GM19193 (cell line): ENCODE data around the gene PRDM4.

Experiments
- POLR2A ChIP-seq: IDR thresholded peaks from 4 replicates; pipeline ENCODE4 v1.6.1; 2011; ENCODE audit not compliant: insufficient read depth, insufficient read length; ENCODE audit errors: extremely low read depth

Gene PRDM4

GRCh38 chr12:107736914-107737313, 24.0 kb downstream of the PRDM4 start:
- TF ChIP-seq POLR2A: no peak

GRCh38 chr12:107735763-107736162, 25.2 kb downstream of the PRDM4 start:
- TF ChIP-seq POLR2A: no peak

- TF ChIP-seq POLR2A: no peak
Observed at GRCh38 chr12:107734139-107734538, 26.8 kb downstream of the PRDM4 start.

DNA sequence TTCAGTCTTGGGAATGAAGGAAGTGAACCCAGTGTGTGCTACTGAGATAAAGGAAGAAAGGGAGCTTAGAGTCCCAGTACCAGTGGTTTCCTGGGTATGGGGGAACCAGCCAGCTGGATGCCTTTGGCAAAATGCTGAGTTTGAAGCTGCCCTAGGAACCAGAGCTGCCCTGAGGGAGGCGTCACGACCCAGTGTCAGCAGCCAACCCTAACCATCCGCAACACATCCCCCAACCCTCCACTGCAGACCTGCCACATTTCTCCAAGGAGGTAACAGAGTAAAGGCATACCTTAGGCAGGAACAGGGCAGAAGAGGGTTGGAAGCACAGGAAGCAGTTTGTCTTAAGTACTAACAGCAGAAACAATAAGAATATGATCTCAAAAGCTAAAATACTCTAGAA, 28.6 kb downstream of the PRDM4 start:
- TF ChIP-seq POLR2A: no peak

- TF ChIP-seq POLR2A: no peak
Observed at GRCh38 chr12:107731366-107731765, 29.6 kb downstream of the PRDM4 start.

GRCh38 chr12:107730618-107731341, 30.2 kb downstream of the PRDM4 start:
- TF ChIP-seq POLR2A: no peak

DNA sequence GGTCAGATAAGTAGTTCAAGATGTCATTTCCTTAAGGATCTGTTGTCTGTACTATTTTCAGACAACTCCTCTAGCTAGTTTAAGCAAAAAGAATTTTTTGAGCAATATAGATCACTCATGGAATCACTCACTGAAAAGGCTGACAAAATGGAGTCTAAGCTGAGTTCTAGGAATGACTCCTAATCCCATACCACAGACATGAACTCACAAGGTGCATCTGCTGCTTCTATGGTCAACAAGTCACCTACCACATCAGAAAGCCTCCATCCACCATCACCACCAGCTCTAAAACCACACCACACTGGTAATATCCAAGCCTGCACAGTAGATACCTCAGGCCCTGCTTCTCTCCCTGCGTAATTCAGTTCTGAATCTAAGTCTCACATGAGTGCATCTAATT, 42.3 kb downstream of the PRDM4 start:
- no peak for TF ChIP-seq POLR2A

GRCh38 chr12:107715780-107716179, 45.2 kb downstream of the PRDM4 start:
- TF ChIP-seq POLR2A: no peak

DNA sequence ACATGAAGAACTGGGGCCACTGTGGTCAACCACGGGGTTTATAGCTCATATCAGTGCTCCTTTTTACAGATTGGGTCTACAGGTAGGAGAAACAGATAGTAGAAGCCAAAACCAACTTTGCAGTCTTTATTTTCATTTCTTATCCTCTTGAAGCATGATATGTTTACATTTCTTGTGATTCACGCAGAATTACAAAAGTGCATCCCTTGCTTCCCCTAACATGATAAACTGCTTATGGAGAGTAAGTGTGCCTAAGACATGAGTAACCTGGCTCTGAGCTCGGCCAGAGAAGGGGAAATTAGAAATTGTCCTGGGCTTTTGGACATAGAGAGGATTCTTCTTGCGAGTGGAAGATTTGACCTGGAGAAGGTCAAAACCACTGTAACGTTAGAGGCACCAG, 56.9 kb downstream of the PRDM4 start:
- TF ChIP-seq POLR2A: no peak

DNA sequence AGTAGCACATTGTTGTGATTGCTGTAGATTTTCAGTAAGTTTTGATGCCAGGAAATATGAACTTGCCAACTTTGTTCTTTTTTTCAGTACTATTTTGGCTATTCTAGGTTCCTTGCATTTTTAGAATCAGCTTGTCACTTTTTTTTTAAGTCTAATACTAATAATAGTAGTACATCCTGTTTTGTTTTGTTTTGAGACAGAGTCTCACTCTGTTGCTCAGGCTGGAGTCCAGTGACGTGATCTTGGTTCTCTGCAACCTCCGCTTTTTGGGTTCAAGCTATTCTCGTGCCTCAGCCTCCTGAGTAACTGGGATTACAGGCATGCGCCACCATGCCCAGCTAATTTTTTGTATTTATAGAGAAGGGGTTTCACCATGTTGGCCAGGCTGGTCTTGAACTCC, 58.8 kb downstream of the PRDM4 start:
- no peak for TF ChIP-seq POLR2A

DNA sequence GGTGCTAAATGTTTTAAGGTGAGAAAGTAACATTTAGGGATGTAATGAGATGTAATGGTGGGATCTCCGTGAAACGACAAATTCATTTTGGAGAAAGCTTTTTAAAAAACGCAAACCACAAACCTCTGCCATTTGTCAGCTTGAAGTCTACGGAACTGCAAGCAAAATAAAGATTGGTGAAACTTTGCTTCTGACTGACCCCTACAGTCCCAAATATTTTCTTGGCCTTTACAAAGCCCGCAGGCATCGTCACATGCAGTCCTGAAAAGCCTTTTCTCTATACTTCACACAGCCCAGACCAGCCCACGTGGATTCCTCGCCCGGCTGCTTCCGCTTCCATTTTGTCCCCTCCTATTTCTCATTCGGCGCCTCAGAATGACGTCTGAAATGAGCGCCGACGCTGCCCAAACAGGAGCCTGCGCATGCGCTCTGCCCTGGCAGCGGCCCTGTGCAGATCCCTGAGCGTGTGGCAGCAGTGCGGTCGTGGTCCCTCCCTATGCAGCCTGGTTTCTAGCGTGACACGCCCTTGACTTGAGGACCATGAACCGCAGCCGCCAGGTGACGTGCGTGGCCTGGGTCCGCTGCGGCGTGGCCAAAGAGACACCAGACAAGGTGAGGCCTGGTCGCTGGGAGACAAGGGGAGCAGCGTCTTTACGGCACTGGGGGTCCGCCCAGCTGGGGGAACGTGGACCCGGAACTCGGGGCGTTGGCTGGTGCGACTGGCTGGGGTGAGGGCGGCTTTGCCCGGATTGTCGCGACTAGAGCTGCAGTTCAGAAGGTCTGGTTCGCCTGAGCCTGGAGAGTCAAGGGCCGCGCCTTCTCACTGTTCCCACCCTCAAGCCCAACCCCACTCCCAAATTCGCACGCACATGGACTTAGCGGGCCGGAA, 75.3 kb downstream of the PRDM4 start, which contains the start of gene PWP1:
Gene PWP1, plus strand, starts transcription at position 440 of the 889 bp plus-strand sequence. Its CDS starts 101 bp downstream, at position 541.
- TF ChIP-seq POLR2A: peak; percentile 91

GRCh38 chr12:107684990-107685359, 76.0 kb downstream of the PRDM4 start:
- no peak for TF ChIP-seq POLR2A

DNA sequence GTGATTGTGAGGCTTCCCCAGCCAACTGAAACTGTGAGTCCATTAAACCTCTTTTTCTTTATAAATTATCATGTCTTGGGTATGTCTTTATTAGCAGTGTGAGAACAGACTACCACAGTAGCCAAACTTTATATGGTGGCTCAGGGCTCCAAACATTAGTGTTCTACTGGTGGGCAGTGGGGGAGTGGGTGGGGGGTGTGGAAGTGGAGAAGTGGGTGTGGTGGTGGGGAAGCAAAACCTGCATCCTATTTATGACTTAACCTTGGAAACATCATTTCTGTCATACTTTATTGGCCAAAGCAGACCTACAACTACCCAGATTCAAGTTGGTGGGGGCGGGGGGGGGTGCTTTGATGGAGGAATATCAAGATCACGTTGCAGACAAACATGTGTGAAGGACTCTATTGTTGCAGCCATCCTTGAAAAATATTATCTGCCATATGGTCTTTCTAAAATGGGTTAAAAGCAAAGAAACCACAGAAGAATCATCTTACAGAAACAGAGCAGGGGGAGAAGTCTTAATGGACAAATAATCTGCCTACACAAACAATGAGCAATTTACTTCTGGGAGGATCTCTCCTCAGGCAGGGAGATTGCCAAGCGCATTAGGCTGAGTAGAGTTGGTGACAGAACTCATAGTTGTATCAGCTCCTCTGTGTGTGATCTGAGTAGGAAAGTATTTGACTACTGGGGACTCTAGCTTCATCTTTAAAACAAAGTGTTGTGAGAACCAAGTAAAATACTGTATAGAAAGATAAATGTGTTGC, 76.7 kb downstream of the PRDM4 start:
- TF ChIP-seq POLR2A: no peak
